Subcutaneous adipose tissue (tissue), 4 donors: ENCODE measurements around the gene C1orf115. TPM values are rescaled to one million over a fixed set of nuclear protein-coding genes. Genes with fewer than 3 reads are reported as not detected.

Experiments used
- total RNA-seq, 4 donors: library from RNA; depleted of rRNA; stranded (reverse); fragments of >200 nt; gene quantifications; one replicate each; pipeline ENCODE4 v1.1.0, GENCODE V29; 2016
- TF ChIP-seq, protein P1 (sequence below): fragments of 450-650 bp; IDR thresholded peaks from one replicate; pipeline ENCODE4 v1.5.1; 2016; ENCODE audit warnings: low read depth, mild to moderate bottlenecking, control low read depth, antibody characterized with exemption, moderate library complexity

Gene C1orf115
- total RNA-seq, 4 donors from 2014 or later = 29.5 to 63.9 (median 36.1) TPM

DNA sequence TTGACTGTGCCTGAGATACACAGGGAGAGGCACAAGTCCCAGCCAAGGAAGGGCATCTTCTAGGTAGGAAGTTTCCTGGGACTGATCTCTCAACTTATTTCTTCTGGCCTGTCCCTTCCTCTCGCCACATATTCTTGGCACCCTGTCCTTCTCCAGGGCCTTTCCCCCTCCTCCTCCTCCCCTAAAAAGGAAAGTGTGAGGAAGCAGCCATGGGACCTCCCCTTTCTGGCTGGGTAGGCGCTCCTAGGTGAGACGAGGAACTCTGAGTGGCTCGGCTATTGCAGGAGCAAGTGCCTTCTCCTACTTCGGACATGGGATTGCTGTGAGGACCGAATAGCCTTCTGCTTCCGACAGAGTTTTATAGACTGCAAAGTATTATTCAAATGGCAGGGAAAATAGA, 42.5 kb downstream of the C1orf115 start:
- TF ChIP-seq, protein P1, sequence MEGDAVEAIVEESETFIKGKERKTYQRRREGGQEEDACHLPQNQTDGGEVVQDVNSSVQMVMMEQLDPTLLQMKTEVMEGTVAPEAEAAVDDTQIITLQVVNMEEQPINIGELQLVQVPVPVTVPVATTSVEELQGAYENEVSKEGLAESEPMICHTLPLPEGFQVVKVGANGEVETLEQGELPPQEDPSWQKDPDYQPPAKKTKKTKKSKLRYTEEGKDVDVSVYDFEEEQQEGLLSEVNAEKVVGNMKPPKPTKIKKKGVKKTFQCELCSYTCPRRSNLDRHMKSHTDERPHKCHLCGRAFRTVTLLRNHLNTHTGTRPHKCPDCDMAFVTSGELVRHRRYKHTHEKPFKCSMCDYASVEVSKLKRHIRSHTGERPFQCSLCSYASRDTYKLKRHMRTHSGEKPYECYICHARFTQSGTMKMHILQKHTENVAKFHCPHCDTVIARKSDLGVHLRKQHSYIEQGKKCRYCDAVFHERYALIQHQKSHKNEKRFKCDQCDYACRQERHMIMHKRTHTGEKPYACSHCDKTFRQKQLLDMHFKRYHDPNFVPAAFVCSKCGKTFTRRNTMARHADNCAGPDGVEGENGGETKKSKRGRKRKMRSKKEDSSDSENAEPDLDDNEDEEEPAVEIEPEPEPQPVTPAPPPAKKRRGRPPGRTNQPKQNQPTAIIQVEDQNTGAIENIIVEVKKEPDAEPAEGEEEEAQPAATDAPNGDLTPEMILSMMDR = no peak

DNA sequence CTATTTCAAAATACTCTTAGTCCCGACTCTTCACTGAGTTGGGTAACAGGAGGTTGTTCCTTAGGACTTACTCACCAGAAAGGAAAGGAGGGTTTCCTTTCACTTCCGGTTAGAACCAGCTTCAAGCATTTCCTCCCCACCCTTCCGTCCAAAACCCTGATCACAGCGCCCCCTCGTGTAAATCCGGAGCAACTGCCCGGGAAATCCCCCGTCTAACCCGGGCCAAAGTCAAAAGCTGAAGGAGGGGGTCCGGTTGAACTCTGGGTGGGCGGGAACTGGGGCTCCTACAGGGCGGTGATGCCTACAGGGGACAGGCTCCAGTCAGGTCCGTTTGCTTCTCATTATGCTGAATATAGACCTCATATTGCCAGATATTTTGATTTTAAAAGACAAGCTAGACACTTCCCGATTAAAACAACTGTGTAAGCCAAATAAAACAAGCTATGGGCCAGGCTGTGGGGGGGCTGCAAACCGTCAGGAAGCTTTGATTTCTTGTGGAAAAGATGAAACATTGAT, 43.0 kb downstream of the C1orf115 start:
- TF ChIP-seq, protein P1 = no peak

DNA sequence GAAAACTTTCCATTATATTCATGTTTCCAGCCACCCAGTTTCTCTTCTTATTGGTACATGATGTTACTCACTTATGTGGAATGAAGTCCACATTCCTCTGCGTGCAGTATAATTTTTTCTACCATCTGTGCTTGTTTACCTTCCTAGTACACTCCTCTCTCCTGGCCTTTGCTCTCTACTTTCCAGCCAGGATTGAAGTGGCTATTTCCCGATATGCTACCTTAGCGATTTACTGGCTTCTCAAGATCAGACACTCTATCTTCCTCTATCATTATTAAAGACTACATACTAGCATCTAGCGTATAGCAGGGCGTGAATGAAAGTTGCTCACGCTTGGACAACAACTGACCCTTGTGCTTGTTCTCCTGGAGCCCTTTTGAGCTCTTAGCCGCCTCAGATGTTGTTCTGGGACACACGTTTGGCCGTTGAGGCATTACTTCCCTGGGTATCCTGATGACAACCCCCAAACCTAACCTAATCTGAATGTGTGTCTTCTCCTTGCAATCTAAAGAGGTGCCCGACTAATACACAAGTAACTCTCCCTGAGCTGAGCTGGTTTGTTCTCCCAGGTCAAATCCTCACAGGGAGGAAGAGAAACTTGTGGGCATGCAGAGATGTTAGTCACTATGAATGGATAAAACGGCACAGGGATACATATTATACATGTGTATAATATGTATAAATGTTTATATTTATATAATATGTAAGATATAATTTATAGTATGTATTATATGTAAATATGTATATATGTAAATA, 44.6 kb downstream of the C1orf115 start:
- TF ChIP-seq, protein P1 = no peak

DNA sequence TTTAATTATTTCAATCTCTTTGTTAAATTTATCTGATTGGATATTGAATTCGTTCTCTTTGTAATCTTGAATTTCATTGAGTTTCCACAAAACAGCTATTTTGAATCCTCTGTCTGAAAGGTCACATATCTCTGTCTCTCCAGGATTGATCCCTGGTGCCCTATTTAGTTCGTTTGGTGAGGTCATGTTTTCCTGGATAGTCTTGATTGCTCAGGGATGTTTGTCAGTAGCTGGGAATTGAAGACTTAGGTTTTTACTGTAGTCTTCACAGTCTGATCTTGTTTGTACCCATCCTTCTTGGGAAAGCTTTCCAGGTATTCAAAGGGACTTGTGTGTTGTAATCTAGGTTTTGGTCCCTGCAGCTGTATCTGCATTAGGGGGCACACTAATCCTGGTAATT, 51.2 kb downstream of the C1orf115 start:
- TF ChIP-seq, protein P1 = no peak

DNA sequence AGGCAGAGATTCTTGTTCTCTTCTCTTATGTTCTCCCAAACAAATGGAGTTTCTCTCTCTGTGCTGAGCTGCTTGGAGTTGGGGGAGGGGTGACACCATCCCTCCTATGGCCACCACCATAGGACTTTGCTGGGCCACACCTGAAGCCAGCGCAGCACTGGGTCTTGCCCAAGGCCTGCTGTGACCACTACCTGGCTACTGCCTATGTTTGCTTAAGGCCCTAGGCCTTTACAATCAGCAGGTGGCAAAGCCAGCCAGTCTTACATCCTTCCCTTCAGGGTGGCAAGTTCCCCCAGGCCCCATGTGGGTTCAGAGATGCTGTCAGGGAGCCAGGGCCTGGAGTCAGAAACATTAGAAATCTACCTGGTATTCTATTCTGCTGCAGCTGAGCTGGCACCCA, 51.7 kb downstream of the C1orf115 start:
- TF ChIP-seq, protein P1 = no peak

DNA sequence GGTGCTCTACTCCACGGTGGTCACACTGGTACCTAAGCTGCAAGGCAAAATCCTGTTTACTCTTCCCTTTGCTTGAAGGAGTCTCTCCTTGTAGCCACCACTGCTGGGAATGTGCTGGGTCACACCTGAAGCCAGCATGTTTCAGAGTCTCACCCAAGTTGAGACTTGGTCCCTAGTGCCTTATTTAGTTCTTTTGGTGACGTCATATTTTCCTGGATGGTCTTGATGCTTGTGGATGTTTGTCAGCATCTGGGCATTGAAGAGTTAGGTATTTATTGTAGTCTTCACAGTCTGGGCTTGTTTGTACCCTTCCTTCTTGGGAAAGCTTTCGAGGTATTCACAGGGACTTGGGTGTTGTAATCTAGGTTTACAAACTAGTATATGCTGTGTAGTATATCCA, 52.4 kb downstream of the C1orf115 start:
- TF ChIP-seq, protein P1 = no peak

DNA sequence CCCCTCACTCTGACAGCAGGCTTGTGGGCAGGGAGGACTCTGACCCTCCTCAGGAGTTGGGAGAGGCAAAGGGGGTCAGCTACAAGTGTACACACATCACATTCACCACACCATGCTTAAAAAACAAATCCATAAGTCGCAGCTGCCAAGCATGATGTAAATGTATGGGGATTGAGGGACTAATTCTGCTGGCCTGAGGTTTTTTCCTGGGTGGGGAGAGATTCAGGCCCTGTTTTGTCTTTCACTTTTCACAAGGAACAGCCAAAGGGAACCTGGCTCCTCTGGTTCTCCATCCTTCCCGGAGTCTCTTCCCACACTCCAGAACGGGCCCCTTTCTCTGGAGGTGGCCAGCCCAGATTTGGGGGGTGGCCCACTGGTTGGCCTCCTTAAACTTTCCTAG, 56.7 kb downstream of the C1orf115 start:
- TF ChIP-seq, protein P1 = no peak
